A673 (cell line): ENCODE measurements around the gene SFRP5.

ENCODE experiments used
- CTCF ChIP-seq: fragments of 300-800, 200-600 bp; sonication (generic); conservative IDR thresholded peaks from 2 replicates; pipeline ENCODE4 v1.5.1; 2017; ENCODE audit warnings: low read depth, mild to moderate bottlenecking, antibody characterized with exemption, low read length, moderate library complexity, mixed read lengths
- EZH2 ChIP-seq: fragments of 200-600 bp; sonication (generic); IDR thresholded peaks from 2 replicates; pipeline ENCODE4 v1.6.1; 2017; ENCODE audit warnings: borderline replicate concordance, low read depth, mild to moderate bottlenecking, mixed read lengths, antibody characterized with exemption, low read length; ENCODE audit not compliant: poor library complexity, severe bottlenecking

GRCh38 chr10:97795886-97796285, 24.1 kb upstream of the SFRP5 start:
- no peak for TF ChIP-seq CTCF
- TF ChIP-seq EZH2: no peak
